ENCODE data around the gene LSMEM2.

GRCh38 chr3:50229490-50229889, 49.4 kb upstream of the LSMEM2 start:
- TF ChIP-seq CTCF (IDR thresholded peaks at IDR 0.05; ENCODE audit: control extremely low read depth in 1 of 3, insufficient read depth in 1 of 3, low read depth in 1 of 3, low read length in 3 of 3), result no peak
- no peak for TF ChIP-seq TEAD4 (IDR thresholded peaks at IDR 0.05; ENCODE audit: low read depth, low read length)
- no peak for TF ChIP-seq TAF1 (IDR thresholded peaks at IDR 0.05; ENCODE audit: low read depth, low read length)
- TF ChIP-seq POLR2A (IDR thresholded peaks at IDR 0.05; ENCODE audit: control extremely low read depth in 1 of 2, low read depth in 2 of 2, low read length in 2 of 2), result no peak
- TF ChIP-seq FOSL1 (IDR thresholded peaks at IDR 0.05; ENCODE audit: insufficient read depth, low read depth, low read length), result no peak
- no peak for TF ChIP-seq EZH2 (IDR thresholded peaks at IDR 0.05; ENCODE audit: low read depth, low read length, severe bottlenecking)
- no peak for TF ChIP-seq ATF3 (IDR thresholded peaks at IDR 0.05; ENCODE audit: insufficient read depth, low read depth, low read length)
- no peak for TF ChIP-seq CHD2 (IDR thresholded peaks at IDR 0.05; ENCODE audit: low read length)
- TF ChIP-seq POLR2AphosphoS5 (IDR thresholded peaks at IDR 0.05; ENCODE audit: low read depth, low read length), result no peak
